DOHH2 (cell line): Measurements from ENCODE around the gene SNX9.
"Not testable (repeated sequence)": the region's sequence is repeated elsewhere in the genome, so short reads cannot be mapped to it uniquely, and the experiment has no call there.

ENCODE experiments used
- CTCF ChIP-seq: fragments of 200-600 bp; sonication (generic); IDR thresholded peaks from one replicate; pipeline ENCODE4 v1.5.1; 2014; ENCODE audit warnings: antibody characterized with exemption, mild to moderate bottlenecking, low read depth, low read length; ENCODE audit not compliant: poor library complexity, severe bottlenecking
- EZH2phosphoT487 ChIP-seq: fragments of 200-600 bp; sonication (generic); IDR thresholded peaks from 2 replicates; pipeline ENCODE4 v1.6.1; 2017; ENCODE audit warnings: borderline replicate concordance, mild to moderate bottlenecking, antibody characterized with exemption, low read length, moderate library complexity, mixed read lengths

GRCh38 chr6:157900262-157900661 lies 77.2 kb downstream of the SNX9 start:
- not testable (repeated sequence) for TF ChIP-seq CTCF, EZH2phosphoT487
